ENCODE measurements around the gene COL1A1. TPM values are rescaled to one million over a fixed set of nuclear protein-coding genes. Genes with fewer than 3 reads are reported as not detected.
A peak's percentile ranks its signal among the peaks of the same experiment; 100 is the strongest.

Gene COL1A1
- total RNA-seq, 6 experiments from 2014 or later, result 4,948 to 7,804 (median 5,240) TPM

DNA sequence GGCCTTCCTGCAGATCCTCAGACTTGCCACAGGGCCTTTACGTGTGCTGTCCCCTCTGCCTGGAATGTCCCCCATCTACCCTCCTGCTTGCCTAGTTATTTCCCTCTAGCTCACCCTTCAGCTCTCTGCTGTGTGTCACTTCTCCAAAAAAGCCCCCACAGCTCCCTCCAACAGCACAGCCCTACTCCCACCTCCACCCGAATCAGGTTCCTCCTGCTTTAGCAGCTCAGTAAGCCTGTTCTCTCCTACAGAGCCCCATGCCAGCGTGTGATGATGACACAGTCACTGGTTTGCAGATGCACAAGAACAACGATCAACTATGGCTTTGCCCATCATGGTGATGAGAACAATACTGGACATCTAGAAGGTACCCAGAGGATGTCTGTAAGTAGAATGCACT is 64.4 kb downstream of the COL1A1 start:
- TF ChIP-seq, protein P1, sequence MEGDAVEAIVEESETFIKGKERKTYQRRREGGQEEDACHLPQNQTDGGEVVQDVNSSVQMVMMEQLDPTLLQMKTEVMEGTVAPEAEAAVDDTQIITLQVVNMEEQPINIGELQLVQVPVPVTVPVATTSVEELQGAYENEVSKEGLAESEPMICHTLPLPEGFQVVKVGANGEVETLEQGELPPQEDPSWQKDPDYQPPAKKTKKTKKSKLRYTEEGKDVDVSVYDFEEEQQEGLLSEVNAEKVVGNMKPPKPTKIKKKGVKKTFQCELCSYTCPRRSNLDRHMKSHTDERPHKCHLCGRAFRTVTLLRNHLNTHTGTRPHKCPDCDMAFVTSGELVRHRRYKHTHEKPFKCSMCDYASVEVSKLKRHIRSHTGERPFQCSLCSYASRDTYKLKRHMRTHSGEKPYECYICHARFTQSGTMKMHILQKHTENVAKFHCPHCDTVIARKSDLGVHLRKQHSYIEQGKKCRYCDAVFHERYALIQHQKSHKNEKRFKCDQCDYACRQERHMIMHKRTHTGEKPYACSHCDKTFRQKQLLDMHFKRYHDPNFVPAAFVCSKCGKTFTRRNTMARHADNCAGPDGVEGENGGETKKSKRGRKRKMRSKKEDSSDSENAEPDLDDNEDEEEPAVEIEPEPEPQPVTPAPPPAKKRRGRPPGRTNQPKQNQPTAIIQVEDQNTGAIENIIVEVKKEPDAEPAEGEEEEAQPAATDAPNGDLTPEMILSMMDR (IDR thresholded peaks at IDR 0.05), result no peak
- Mint-ChIP-seq H3K36me3 (ENCODE audit: low read depth) (peaks cover 48% of the 10 kb centered on the region), H3K27ac (no peak overlapping the region; the same call in 1 of the 2 replicates), H3K4me1 (ENCODE audit: low read depth) (peaks cover 56% of the 10 kb centered on the region), H3K9me3 (no peaks in the 10 kb centered on the region), H3K27me3 (ENCODE audit: insufficient read depth) (peaks cover 8% of the 10 kb centered on the region), H3K4me3 (no peak overlapping the region)
- DNase-seq, result no peak

DNA sequence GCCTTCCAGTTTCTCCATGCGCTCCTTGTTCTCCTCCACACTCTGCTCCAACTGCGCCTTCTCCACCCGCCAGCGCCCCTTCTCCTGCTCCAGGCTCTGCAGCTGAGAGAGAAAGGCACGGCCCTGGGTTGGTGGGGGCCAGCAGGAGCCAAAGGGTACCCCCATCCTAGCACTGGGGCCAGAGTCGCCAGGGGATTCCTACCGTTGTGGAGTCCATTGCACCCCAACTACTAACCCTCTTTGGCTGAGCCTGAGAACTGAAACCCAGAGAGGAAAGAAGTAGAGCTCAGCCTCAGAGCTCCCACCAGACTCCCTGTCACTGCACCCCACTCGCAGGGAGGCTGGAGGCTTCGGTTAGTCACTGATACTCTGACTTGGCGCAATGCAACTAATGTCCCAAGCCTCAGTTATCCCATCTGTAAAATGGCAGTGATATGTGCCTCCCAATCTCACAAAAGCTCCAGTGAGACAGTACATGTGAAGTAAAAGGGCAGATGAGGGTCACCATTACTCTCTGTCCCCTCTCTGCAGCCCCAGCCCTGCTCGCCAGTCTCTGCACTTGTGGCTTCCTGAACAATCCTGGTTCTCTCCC is 65.2 kb downstream of the COL1A1 start:
- Mint-ChIP-seq H3K9me3 (no peaks in the 10 kb centered on the region), H3K36me3 (ENCODE audit: low read depth) (peaks cover 39% of the 10 kb centered on the region), H3K4me1 (ENCODE audit: low read depth) (peaks cover 52% of the 10 kb centered on the region), H3K27ac (no peak overlapping the region; the same call in 1 of the 2 replicates), H3K4me3 (no peak overlapping the region), H3K27me3 (ENCODE audit: insufficient read depth) (peaks cover 14% of the 10 kb centered on the region)
- no peak for DNase-seq
- TF ChIP-seq, protein P1 (IDR thresholded peaks at IDR 0.05), result no peak

DNA sequence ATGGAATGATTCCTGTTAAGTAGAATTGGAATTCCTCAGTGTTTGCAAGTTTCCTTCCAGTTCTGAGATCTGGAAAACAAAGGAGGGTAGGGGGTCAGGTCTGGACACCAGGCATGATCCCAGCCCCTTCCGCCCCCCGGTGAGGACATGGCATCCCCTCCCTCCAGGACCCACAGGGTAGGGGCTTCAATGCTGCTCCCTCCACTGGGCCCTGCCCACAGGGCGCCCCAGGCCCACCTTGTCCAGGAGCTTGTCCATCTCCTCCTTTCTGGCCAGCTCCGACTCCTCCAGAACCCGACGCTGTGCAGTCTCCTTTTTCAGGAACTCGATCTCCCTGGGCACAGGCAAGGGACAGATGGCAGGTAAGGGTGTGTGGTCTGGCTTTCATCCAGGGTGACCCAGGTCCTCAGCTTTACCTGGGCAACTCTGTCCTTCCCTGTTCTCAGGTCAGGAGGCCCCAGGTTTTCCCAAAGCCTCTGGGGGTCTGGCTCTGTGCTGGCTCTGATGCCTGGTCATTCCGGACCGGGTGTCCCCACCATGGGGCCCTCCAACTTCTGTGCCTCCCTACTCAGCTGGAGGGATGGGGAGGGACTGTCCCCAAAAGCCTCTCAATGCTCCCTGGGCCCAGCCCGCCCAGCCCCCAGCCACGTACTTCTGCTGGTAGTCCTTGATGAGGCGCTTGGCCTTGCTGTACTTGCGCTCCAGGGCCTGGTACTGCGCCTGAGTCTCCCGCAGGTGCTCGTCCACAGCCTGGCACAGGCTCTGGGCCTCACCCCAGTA is 65.9 kb downstream of the COL1A1 start:
- DNase-seq, result no peak
- Mint-ChIP-seq H3K27ac (no peak overlapping the region; the same call in 1 of the 2 replicates), H3K36me3 (ENCODE audit: low read depth) (peaks cover 32% of the 10 kb centered on the region)

DNA sequence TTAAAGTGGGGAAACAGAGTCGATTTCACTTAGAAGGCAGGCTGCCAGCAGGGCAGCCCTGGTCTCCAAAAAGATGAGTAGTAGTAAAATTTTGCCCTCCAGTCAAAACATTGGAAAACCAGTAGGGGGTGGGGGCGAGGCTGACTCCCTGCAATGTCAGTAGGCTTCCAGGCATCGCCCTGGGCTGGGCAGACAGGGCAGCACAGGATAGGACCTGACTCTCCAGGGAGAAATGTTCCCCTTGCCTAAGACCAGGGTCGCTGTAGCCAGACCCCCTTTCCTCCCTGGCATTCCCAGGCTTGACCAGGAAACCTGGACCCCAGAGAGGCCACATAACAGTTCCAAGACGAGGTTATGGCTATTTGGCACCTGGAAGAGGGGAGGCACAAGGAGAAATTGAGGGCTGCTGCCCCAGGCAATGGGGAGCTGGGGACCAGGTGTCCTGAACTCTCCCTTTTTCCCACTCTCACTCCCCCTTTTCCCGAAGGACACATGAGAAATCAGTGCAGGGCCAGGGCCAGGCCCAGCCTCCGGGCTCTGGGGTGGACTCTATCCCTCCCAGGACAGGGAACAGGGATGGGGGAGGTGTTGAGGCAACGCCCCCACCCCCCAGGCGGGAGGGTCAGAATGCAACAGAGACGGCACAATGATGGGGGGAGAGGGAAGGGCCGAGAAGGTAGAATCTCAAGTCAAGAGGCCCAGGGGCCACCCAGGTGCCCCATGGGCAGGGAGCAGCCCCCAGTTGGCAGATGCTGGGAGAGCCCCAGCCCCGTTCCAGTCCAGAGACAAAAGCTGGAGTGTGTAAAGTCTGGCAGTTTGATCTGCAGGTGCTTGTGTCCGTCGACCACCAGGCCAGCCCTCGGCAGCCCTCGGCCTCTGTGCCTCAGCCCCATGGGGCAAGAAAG is 67.0 kb downstream of the COL1A1 start:
- Mint-ChIP-seq H3K9me3 (no peaks in the 10 kb centered on the region), H3K27ac (peak overlapping the region; percentile 73), H3K27me3 (ENCODE audit: insufficient read depth) (peaks cover 15% of the 10 kb centered on the region), H3K4me3 (peak overlapping the region; percentile 17; the same call in 1 of the 2 replicates), H3K4me1 (ENCODE audit: low read depth) (peaks cover 42% of the 10 kb centered on the region), H3K36me3 (ENCODE audit: low read depth) (peaks cover 23% of the 10 kb centered on the region)
- peak; percentile 34 for DNase-seq
- TF ChIP-seq, protein P1 (IDR thresholded peaks at IDR 0.05), result peak; percentile 40

More for the DNA sequence above, 65.9 kb downstream of the COL1A1 start:
- no peak overlapping the region for H3K4me3 Mint-ChIP-seq
- TF ChIP-seq, protein P1 (IDR thresholded peaks at IDR 0.05), result no peak
- no peaks in the 10 kb centered on the region for H3K9me3 Mint-ChIP-seq
- H3K4me1 Mint-ChIP-seq (ENCODE audit: low read depth), result peaks cover 51% of the 10 kb centered on the region
- peaks cover 15% of the 10 kb centered on the region for H3K27me3 Mint-ChIP-seq (ENCODE audit: insufficient read depth)

DNA sequence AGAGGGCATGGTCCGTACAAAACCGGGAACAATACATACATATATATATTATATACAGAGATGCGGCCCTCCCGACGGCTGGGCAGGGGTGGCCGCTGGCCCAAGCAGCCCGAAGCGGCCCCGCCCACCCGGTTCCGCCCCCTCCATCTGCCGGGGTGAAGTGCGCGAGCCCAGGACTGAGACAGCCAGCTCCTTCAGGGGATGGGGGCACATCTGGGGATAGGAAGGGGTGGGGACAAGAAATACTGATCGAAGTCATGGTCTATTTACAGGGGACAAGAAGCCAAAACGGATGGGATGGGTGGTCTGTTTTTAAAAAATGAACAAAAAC is 67.7 kb downstream of the COL1A1 start:
- H3K4me1 Mint-ChIP-seq (ENCODE audit: low read depth), result peaks cover 45% of the 10 kb centered on the region
- no peak for DNase-seq
- no peaks in the 10 kb centered on the region for H3K9me3 Mint-ChIP-seq
- peak overlapping the region; percentile 17; the same call in 1 of the 2 replicates for H3K4me3 Mint-ChIP-seq
- TF ChIP-seq, protein P1 (IDR thresholded peaks at IDR 0.05), result no peak
- H3K27me3 Mint-ChIP-seq (ENCODE audit: insufficient read depth), result peaks cover 15% of the 10 kb centered on the region
- H3K36me3 Mint-ChIP-seq (ENCODE audit: low read depth), result peaks cover 23% of the 10 kb centered on the region
- peak overlapping the region; percentile 73 for H3K27ac Mint-ChIP-seq
